ENCODE data around the gene QPRT.

DNA sequence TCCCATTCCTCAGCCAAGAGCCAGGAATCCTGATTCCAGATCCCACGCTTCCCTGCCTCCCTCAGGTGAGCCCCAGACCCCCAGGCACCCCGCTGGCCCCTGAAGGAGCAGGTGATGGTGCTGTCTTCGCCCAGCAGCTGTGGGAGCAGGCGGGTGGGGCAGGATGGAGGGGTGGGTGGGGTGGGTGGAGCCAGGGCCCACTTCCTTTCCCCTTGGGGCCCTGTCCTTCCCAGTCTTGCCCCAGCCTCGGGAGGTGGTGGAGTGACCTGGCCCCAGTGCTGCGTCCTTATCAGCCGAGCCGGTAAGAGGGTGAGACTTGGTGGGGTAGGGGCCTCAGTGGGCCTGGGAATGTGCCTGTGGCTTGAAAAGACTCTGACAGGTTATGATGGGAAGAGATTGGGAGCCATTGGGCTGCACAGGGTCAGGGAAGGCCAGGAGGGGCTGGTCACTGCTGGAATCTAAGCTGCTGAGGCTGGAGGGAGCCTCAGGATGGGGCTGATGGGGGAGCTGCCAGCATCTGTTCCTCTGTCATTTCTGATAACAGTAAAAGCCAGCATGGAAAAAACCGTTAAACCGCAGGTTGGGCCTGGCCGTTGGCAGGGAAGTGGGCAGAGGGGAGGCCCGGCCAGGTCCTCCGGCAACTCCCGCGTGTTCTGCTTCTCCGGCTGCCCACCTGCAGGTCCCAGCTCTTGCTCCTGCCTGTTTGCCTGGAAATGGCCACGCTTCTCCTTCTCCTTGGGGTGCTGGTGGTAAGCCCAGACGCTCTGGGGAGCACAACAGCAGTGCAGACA is 15.8 kb upstream of the QPRT start, which contains the start of gene SPN:
- TF ChIP-seq, protein P1, sequence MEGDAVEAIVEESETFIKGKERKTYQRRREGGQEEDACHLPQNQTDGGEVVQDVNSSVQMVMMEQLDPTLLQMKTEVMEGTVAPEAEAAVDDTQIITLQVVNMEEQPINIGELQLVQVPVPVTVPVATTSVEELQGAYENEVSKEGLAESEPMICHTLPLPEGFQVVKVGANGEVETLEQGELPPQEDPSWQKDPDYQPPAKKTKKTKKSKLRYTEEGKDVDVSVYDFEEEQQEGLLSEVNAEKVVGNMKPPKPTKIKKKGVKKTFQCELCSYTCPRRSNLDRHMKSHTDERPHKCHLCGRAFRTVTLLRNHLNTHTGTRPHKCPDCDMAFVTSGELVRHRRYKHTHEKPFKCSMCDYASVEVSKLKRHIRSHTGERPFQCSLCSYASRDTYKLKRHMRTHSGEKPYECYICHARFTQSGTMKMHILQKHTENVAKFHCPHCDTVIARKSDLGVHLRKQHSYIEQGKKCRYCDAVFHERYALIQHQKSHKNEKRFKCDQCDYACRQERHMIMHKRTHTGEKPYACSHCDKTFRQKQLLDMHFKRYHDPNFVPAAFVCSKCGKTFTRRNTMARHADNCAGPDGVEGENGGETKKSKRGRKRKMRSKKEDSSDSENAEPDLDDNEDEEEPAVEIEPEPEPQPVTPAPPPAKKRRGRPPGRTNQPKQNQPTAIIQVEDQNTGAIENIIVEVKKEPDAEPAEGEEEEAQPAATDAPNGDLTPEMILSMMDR (IDR thresholded peaks at IDR 0.05; ENCODE audit: control extremely low read depth in 1 of 3, insufficient read depth in 1 of 3, low read depth in 1 of 3, low read length in 3 of 3), result no peak
- TF ChIP-seq SP4 (IDR thresholded peaks at IDR 0.05; ENCODE audit: low read length) (no peak), RNF2 (IDR thresholded peaks at IDR 0.05; ENCODE audit: borderline replicate concordance, low read depth, low read length, missing control alignments, poor library complexity, severe bottlenecking) (no peak), EP300 (IDR thresholded peaks at IDR 0.05; ENCODE audit: borderline replicate concordance in 1 of 2, low read depth in 2 of 2, low read length in 2 of 2) (no peak), POLR2A (IDR thresholded peaks at IDR 0.05; ENCODE audit: control extremely low read depth in 1 of 2, low read depth in 2 of 2, low read length in 2 of 2) (no peak), RAD21 (IDR thresholded peaks at IDR 0.05 in 1 of 2, conservative IDR thresholded peaks at IDR 0.05 in 1 of 2; ENCODE audit: low read depth in 2 of 2, low read length in 2 of 2) (no peak), POLR2AphosphoS5 (IDR thresholded peaks at IDR 0.05; ENCODE audit: low read depth, low read length) (no peak), SAP30 (IDR thresholded peaks at IDR 0.05; ENCODE audit: insufficient read depth, insufficient replicate concordance, low read length) (no peak), BACH1 (IDR thresholded peaks at IDR 0.05; ENCODE audit: low read length) (no peak), KDM1A (IDR thresholded peaks at IDR 0.05; ENCODE audit: borderline replicate concordance, low read length) (no peak), SUZ12 (IDR thresholded peaks at IDR 0.05; ENCODE audit: low read length) (no peak), EZH2 (IDR thresholded peaks at IDR 0.05; ENCODE audit: low read depth, low read length, severe bottlenecking) (no peak), ZNF274 (IDR thresholded peaks at IDR 0.05; ENCODE audit: borderline replicate concordance, extremely low read depth, low read length) (no peak)
